HEK293 (cell line): Measurements from ENCODE around the gene TMCO1.

Experiments used
- CTCF ChIA-PET: fragments of 350-600 bp; formaldehyde crosslinking; extraction: SDS; loops from one replicate; lab custom pipeline; 2021; ENCODE audit warnings: antibody characterized with exemption; lab: Yijun Ruan, JAX
- POLR2A ChIA-PET: fragments of 300-600 bp; formaldehyde crosslinking; extraction: SDS; loops from one replicate; lab custom pipeline; 2020; ENCODE audit warnings: antibody characterized with exemption, inconsistent platforms; lab: Yijun Ruan, JAX
- H3K27ac ChIP-seq: fragments of 200-500 bp; sonication (Bioruptor generic); 2 replicates; pipeline ENCODE4 v1.5.1; 2014; ENCODE audit warnings: low read depth, low read length, control low read depth, inconsistent platforms; ENCODE audit errors: extremely low read depth
- H3K36me3 ChIP-seq, 2 experiments: fragments of 200-500 bp in 1 of 2; sonication (Bioruptor generic) in 1 of 2; 1 replicate in 1 of 2; 2 replicates in 1 of 2; pipeline ENCODE4 v1.5.1; 2014 to 2017; ENCODE audit warnings: inconsistent platforms in 2 of 2, low read length in 2 of 2; ENCODE audit not compliant: control insufficient read depth in 2 of 2, insufficient read depth in 1 of 2
- H3K4me1 ChIP-seq: fragments of 200-500 bp; sonication (Bioruptor generic); 2 replicates; pipeline ENCODE4 v1.5.1; 2014; ENCODE audit warnings: mild to moderate bottlenecking, low read length, inconsistent platforms; ENCODE audit not compliant: control insufficient read depth, insufficient read depth
- H3K4me3 ChIP-seq: 2 replicates; pipeline ENCODE4 v1.5.1; 2011; ENCODE audit warnings: low read depth, mild to moderate bottlenecking, control low read depth, low read length, moderate library complexity
- H3K9me3 ChIP-seq: fragments of 200-500 bp; sonication (Bioruptor generic); 2 replicates; pipeline ENCODE4 v1.5.1; 2014; ENCODE audit warnings: low read depth, low read length, inconsistent platforms; ENCODE audit not compliant: control insufficient read depth, insufficient read depth
- ATF2 ChIP-seq: fragments of 450-650 bp; formaldehyde crosslinking; IDR thresholded peaks from 2 replicates; pipeline ENCODE4 v1.5.1; 2016; ENCODE audit warnings: missing biosample characterization, missing genetic modification characterization, low read depth
- CTCF ChIP-seq: fragments of 450-650 bp; formaldehyde crosslinking; IDR thresholded peaks from 2 replicates; pipeline ENCODE4 v1.5.1; 2016; ENCODE audit warnings: missing biosample characterization, missing genetic modification characterization
- HOXD13 ChIP-seq: sonication (generic); formaldehyde crosslinking; IDR thresholded peaks from 2 replicates; pipeline ENCODE4 v1.8.0; 2022; ENCODE audit warnings: missing genetic modification reagents, borderline replicate concordance
- IKZF3 ChIP-seq: fragments of 450-650 bp; IDR thresholded peaks from 2 replicates; pipeline ENCODE4 v1.5.0; 2018; ENCODE audit warnings: missing biosample characterization, mild to moderate bottlenecking, missing genetic modification characterization, moderate library complexity
- PRDM6 ChIP-seq: fragments of 450-650 bp; formaldehyde crosslinking; IDR thresholded peaks from 2 replicates; pipeline ENCODE4 v1.5.1; 2017; ENCODE audit warnings: missing biosample characterization, missing genetic modification characterization
- RBAK ChIP-seq: fragments of 450-650 bp; formaldehyde crosslinking; IDR thresholded peaks from 2 replicates; pipeline ENCODE4 v1.5.1; 2016; ENCODE audit warnings: missing biosample characterization, missing genetic modification characterization
- ZBTB49 ChIP-seq: fragments of 450-650 bp; formaldehyde crosslinking; IDR thresholded peaks from 2 replicates; pipeline ENCODE4 v1.5.1; 2016; ENCODE audit warnings: missing biosample characterization, missing genetic modification characterization, low read depth
- ZBTB7A ChIP-seq: fragments of 450-650 bp; formaldehyde crosslinking; IDR thresholded peaks from 2 replicates; pipeline ENCODE4 v1.5.1; 2016; ENCODE audit warnings: low read depth, missing biosample characterization, missing genetic modification characterization
- ZNF132 ChIP-seq: fragments of 450-650 bp; formaldehyde crosslinking; IDR thresholded peaks from 2 replicates; pipeline ENCODE4 v1.5.1; 2017; ENCODE audit warnings: missing biosample characterization, missing genetic modification characterization, borderline replicate concordance
- ZNF239 ChIP-seq: fragments of 450-650 bp; formaldehyde crosslinking; IDR thresholded peaks from 2 replicates; pipeline ENCODE4 v1.5.1; 2016; ENCODE audit warnings: missing biosample characterization, missing genetic modification characterization
- ZNF292 ChIP-seq: fragments of 450-650 bp; formaldehyde crosslinking; IDR thresholded peaks from 2 replicates; pipeline ENCODE4 v1.5.1; 2016; ENCODE audit warnings: low read depth, missing biosample characterization, missing genetic modification characterization, borderline replicate concordance
- ZNF302 ChIP-seq: fragments of 450-650 bp; formaldehyde crosslinking; IDR thresholded peaks from 2 replicates; pipeline ENCODE4 v1.5.1; 2016; ENCODE audit warnings: missing biosample characterization, missing genetic modification characterization, low read depth
- ZNF366 ChIP-seq: fragments of 450-650 bp; formaldehyde crosslinking; conservative IDR thresholded peaks from 2 replicates; pipeline ENCODE4 v1.5.1; 2016; ENCODE audit warnings: missing biosample characterization, missing genetic modification characterization
- ZNF521 ChIP-seq: fragments of 450-650 bp; formaldehyde crosslinking; IDR thresholded peaks from 2 replicates; pipeline ENCODE4 v1.5.1; 2017; ENCODE audit warnings: missing biosample characterization, mild to moderate bottlenecking, missing genetic modification characterization
- ZNF530 ChIP-seq: fragments of 450-650 bp; formaldehyde crosslinking; IDR thresholded peaks from 2 replicates; pipeline ENCODE4 v1.5.1; 2016; ENCODE audit warnings: low read depth, missing biosample characterization, missing genetic modification characterization
- ZNF610 ChIP-seq: fragments of 450-650 bp; formaldehyde crosslinking; IDR thresholded peaks from 2 replicates; pipeline ENCODE4 v1.5.1; 2016; ENCODE audit warnings: missing biosample characterization, missing genetic modification characterization, borderline replicate concordance
- ZNF629 ChIP-seq: fragments of 450-650 bp; formaldehyde crosslinking; IDR thresholded peaks from 2 replicates; pipeline ENCODE4 v1.5.1; 2017; ENCODE audit warnings: missing biosample characterization, missing genetic modification characterization
- ZNF654 ChIP-seq: fragments of 450-650 bp; formaldehyde crosslinking; IDR thresholded peaks from 2 replicates; pipeline ENCODE4 v1.5.1; 2016; ENCODE audit warnings: low read depth, missing biosample characterization, missing genetic modification characterization
- ZNF660 ChIP-seq: fragments of 450-650 bp; IDR thresholded peaks from 2 replicates; pipeline ENCODE4 v1.5.1; 2018; ENCODE audit warnings: missing biosample characterization, mild to moderate bottlenecking, missing genetic modification characterization
- ZNF677 ChIP-seq: fragments of 450-650 bp; IDR thresholded peaks from 2 replicates; pipeline ENCODE4 v1.5.0; 2018; ENCODE audit warnings: missing biosample characterization, mild to moderate bottlenecking, missing genetic modification characterization, moderate library complexity
- ZNF791 ChIP-seq: fragments of 450-650 bp; formaldehyde crosslinking; IDR thresholded peaks from 2 replicates; pipeline ENCODE4 v1.5.1; 2016; ENCODE audit warnings: missing biosample characterization, missing genetic modification characterization
- ZNF830 ChIP-seq: fragments of 450-650 bp; IDR thresholded peaks from 2 replicates; pipeline ENCODE4 v1.5.0; 2018; ENCODE audit warnings: missing biosample characterization, missing genetic modification characterization, low read depth, mild to moderate bottlenecking, moderate library complexity

TMCO1 gene

GRCh38 chr1:165726841-165727240, 41.8 kb downstream of the TMCO1 start:
- Histone ChIP-seq H3K4me3 (no peak overlapping the region), H3K36me3 (peaks cover 4 to 17% of the 10 kb centered on the region in 2 experiments), H3K9me3 (no peaks in the 10 kb centered on the region), H3K27ac (no peak overlapping the region), H3K4me1 (no peaks in the 10 kb centered on the region)
- CTCF ChIA-PET = interaction anchor here (0.6 kb wide), 2 partner anchors 11 to 14 kb away, joined by 3 read pairs; no protein-coding TSS in a partner anchor
- no peak for TF ChIP-seq ZNF660 (tag by site-specific recombination)
- TF ChIP-seq ZNF132 (tag by site-specific recombination) = no peak
- TF ChIP-seq RBAK = no peak
- no peak for TF ChIP-seq ATF2
- TF ChIP-seq ZNF830 (tag by site-specific recombination) = no peak
- TF ChIP-seq ZNF677 = no peak
- no peak for TF ChIP-seq ZNF239
- POLR2A ChIA-PET = no interaction called here

- no peak overlapping the region for H3K4me3 ChIP-seq
- ChIA-PET CTCF (no interaction called here), POLR2A (no interaction called here)
- peaks cover 4 to 17% of the 10 kb centered on the region in 2 experiments for H3K36me3 ChIP-seq
- no peak for TF ChIP-seq ZNF530 (tag by site-specific recombination)
- no peak for TF ChIP-seq HOXD13 (CRISPR knock-in tag)
- TF ChIP-seq ZNF292 (tag by site-specific recombination) = no peak
- no peak for TF ChIP-seq ZBTB49 (tag by site-specific recombination)
- TF ChIP-seq ZNF629 (tag by site-specific recombination) = no peak
- no peak for TF ChIP-seq ZBTB7A (tag by site-specific recombination)
- TF ChIP-seq ZNF610 = no peak
- TF ChIP-seq ZNF302 = no peak
- no peak for TF ChIP-seq IKZF3 (tag by site-specific recombination)
- TF ChIP-seq ZNF521 (tag by site-specific recombination) = no peak
- no peak overlapping the region for H3K27ac ChIP-seq
- H3K9me3 ChIP-seq = no peaks in the 10 kb centered on the region
- no peaks in the 10 kb centered on the region for H3K4me1 ChIP-seq
These were observed 42.5 kb downstream of the TMCO1 start for GRCh38 chr1:165726169-165726568.

GRCh38 chr1:165717918-165718515, 50.7 kb downstream of the TMCO1 start:
- no peaks in the 10 kb centered on the region for H3K36me3 ChIP-seq
- no peak overlapping the region for H3K4me3 ChIP-seq
- H3K27ac ChIP-seq = no peak overlapping the region
- ChIA-PET CTCF (interaction anchor here (0.6 to 1.7 kb wide), 14 partner anchors 9 to 766 kb away, joined by 3 to 15 read pairs (median 4); partner anchors contain the start of gene ALDH9A1), POLR2A (no interaction called here)
- H3K4me1 ChIP-seq = no peaks in the 10 kb centered on the region
- no peaks in the 10 kb centered on the region; the same call in 1 of the 2 replicates for H3K9me3 ChIP-seq
- TF ChIP-seq ZNF366 (tag by site-specific recombination) (peak; percentile 26; the same call in 1 of the 2 replicates), PRDM6 (tag by site-specific recombination) (peak; percentile 78), CTCF (peak; percentile 79), ZNF791 (no peak), ZNF654 (tag by site-specific recombination) (peak; percentile 95)
